Activated naive CD4-positive, alpha-beta T cell treated with anti-CD3 and anti-CD28 coated beads, Interleukin-2, amount 10 ng/mL, durations not matched to agents 7 days and 5 days (primary cell): ENCODE measurements around the gene CRNKL1.

ENCODE experiments used
- CTCF ChIA-PET: fragments of 350-600 bp; sonication (Branson Sonifier 250); formaldehyde crosslinking; loops from one replicate; lab custom pipeline; 2021; ENCODE audit warnings: antibody characterized with exemption; lab: Charles Lee
- DNase-seq: peaks from one replicate; pipeline ENCODE4 v3.0.0-alpha.2; 2020
- H3K27ac Mint-ChIP-seq: one replicate; pipeline ENCODE4 v1.8.0; 2021; ENCODE audit warnings: mild to moderate bottlenecking, moderate library complexity, mixed read lengths
- H3K27me3 Mint-ChIP-seq: one replicate; pipeline ENCODE4 v1.8.0; 2021; ENCODE audit warnings: mild to moderate bottlenecking, mixed read lengths
- H3K36me3 Mint-ChIP-seq: one replicate; pipeline ENCODE4 v1.8.0; 2021; ENCODE audit warnings: mixed read lengths
- H3K4me1 Mint-ChIP-seq: one replicate; pipeline ENCODE4 v1.8.0; 2021; ENCODE audit warnings: mixed read lengths
- H3K4me3 Mint-ChIP-seq: one replicate; pipeline ENCODE4 v1.8.0; 2021; ENCODE audit warnings: mild to moderate bottlenecking, moderate library complexity, mixed read lengths
- H3K9me3 Mint-ChIP-seq: one replicate; pipeline ENCODE4 v1.8.0; 2021; ENCODE audit warnings: mixed read lengths

Gene CRNKL1

GRCh38 chr20:19993958-19994669 lies 58.2 kb downstream of the CRNKL1 start:
- H3K27me3 Mint-ChIP-seq: peaks cover 18% of the 10 kb centered on the region
- H3K9me3 Mint-ChIP-seq: no peaks in the 10 kb centered on the region
- DNase-seq: no peak
- no peaks in the 10 kb centered on the region for H3K4me1 Mint-ChIP-seq
- H3K4me3 Mint-ChIP-seq: no peak overlapping the region
- CTCF ChIA-PET: interaction anchor here (0.5 to 2.2 kb wide), 7 partner anchors 11 to 1574 kb away, joined by 3 to 9 read pairs (median 3); no protein-coding TSS in a partner anchor
- H3K36me3 Mint-ChIP-seq: no peaks in the 10 kb centered on the region
- no peak overlapping the region for H3K27ac Mint-ChIP-seq

GRCh38 chr20:19992996-19993908 lies 59.0 kb downstream of the CRNKL1 start:
- H3K27me3 Mint-ChIP-seq: peaks cover 11% of the 10 kb centered on the region
- H3K9me3 Mint-ChIP-seq: no peaks in the 10 kb centered on the region
- CTCF ChIA-PET: interaction anchor here (0.5 to 2.2 kb wide), 8 partner anchors 10 to 1573 kb away, joined by 3 to 9 read pairs (median 3); no protein-coding TSS in a partner anchor
- H3K4me3 Mint-ChIP-seq: no peak overlapping the region
- H3K4me1 Mint-ChIP-seq: no peaks in the 10 kb centered on the region
- no peaks in the 10 kb centered on the region for H3K36me3 Mint-ChIP-seq
- no peak overlapping the region for H3K27ac Mint-ChIP-seq
- no peak for DNase-seq

- no peaks in the 10 kb centered on the region for H3K36me3 Mint-ChIP-seq
- no peak for DNase-seq
Measured at GRCh38 chr20:19991854-19992253, 60.4 kb downstream of the CRNKL1 start.

GRCh38 chr20:19991308-19991707 lies 61.0 kb downstream of the CRNKL1 start:
- no peak for DNase-seq
- Mint-ChIP-seq H3K9me3 (no peaks in the 10 kb centered on the region), H3K27me3 (peaks cover 8% of the 10 kb centered on the region), H3K4me1 (no peaks in the 10 kb centered on the region), H3K36me3 (no peaks in the 10 kb centered on the region), H3K4me3 (no peak overlapping the region), H3K27ac (no peak overlapping the region)
- CTCF ChIA-PET: interaction anchor here (0.6 kb wide), 1 partner anchor 351 kb away, joined by 3 read pairs; no protein-coding TSS in a partner anchor

More at GRCh38 chr20:19991854-19992253, 60.4 kb downstream of the CRNKL1 start:
- CTCF ChIA-PET: no interaction called here
- peaks cover 8% of the 10 kb centered on the region for H3K27me3 Mint-ChIP-seq
- no peaks in the 10 kb centered on the region for H3K9me3 Mint-ChIP-seq
- H3K27ac Mint-ChIP-seq: no peak overlapping the region
- H3K4me3 Mint-ChIP-seq: no peak overlapping the region
- no peaks in the 10 kb centered on the region for H3K4me1 Mint-ChIP-seq

GRCh38 chr20:19990850-19991249 lies 61.4 kb downstream of the CRNKL1 start:
- H3K36me3 Mint-ChIP-seq: no peaks in the 10 kb centered on the region

GRCh38 chr20:19987046-19987445 lies 65.2 kb downstream of the CRNKL1 start:
- no peaks in the 10 kb centered on the region for H3K4me1 Mint-ChIP-seq
- no peak overlapping the region for H3K4me3 Mint-ChIP-seq
- peaks cover 9% of the 10 kb centered on the region for H3K27me3 Mint-ChIP-seq
- H3K27ac Mint-ChIP-seq: no peak overlapping the region
- CTCF ChIA-PET: interaction anchor here (1.5 kb wide), 1 partner anchor 202 kb away, joined by 3 read pairs; no protein-coding TSS in a partner anchor
- no peak for DNase-seq
- H3K9me3 Mint-ChIP-seq: no peaks in the 10 kb centered on the region
- no peaks in the 10 kb centered on the region for H3K36me3 Mint-ChIP-seq

More at GRCh38 chr20:19990850-19991249, 61.4 kb downstream of the CRNKL1 start:
- CTCF ChIA-PET: interaction anchor here (0.6 to 1.0 kb wide), 2 partner anchors 208 to 352 kb away, joined by 3 to 4 read pairs; no protein-coding TSS in a partner anchor
- no peak overlapping the region for H3K27ac Mint-ChIP-seq
- no peaks in the 10 kb centered on the region for H3K9me3 Mint-ChIP-seq
- H3K4me1 Mint-ChIP-seq: no peaks in the 10 kb centered on the region
- no peak overlapping the region for H3K4me3 Mint-ChIP-seq
- no peak for DNase-seq
- peaks cover 8% of the 10 kb centered on the region for H3K27me3 Mint-ChIP-seq

- no peak for DNase-seq
- no peaks in the 10 kb centered on the region for H3K9me3 Mint-ChIP-seq
- no peaks in the 10 kb centered on the region for H3K36me3 Mint-ChIP-seq
- H3K4me1 Mint-ChIP-seq: no peaks in the 10 kb centered on the region
- peaks cover 9% of the 10 kb centered on the region for H3K27me3 Mint-ChIP-seq
- H3K4me3 Mint-ChIP-seq: no peak overlapping the region
- CTCF ChIA-PET: no interaction called here
- no peak overlapping the region for H3K27ac Mint-ChIP-seq
Measured at GRCh38 chr20:19986419-19986818, 65.8 kb downstream of the CRNKL1 start.
